Activated CD4-positive, alpha-beta T cell treated with anti-CD3 and anti-CD28 coated beads, Interleukin-2, amount 50 U/mL, for 4 hours (primary cell): ENCODE measurements around the gene ATF2.

Source experiments
- DNase-seq, 2 experiments: peaks; one replicate each; pipeline ENCODE4 v3.0.0-alpha.2; 2020

Gene ATF2

GRCh38 chr2:175167792-175168563 is at the start of gene ATF2:
ATF2 (minus strand) TSS chr2:175168203; CDS start chr2:175136443, 31,760 bp downstream.
- DNase-seq = peak; percentile 97 to 98

- no peak for DNase-seq
Observed at GRCh38 chr2:175207741-175208438, 39.9 kb upstream of the ATF2 start.

- no peak for DNase-seq
Observed at GRCh38 chr2:175206866-175207265, 38.9 kb upstream of the ATF2 start.

GRCh38 chr2:175205523-175205922 is 37.5 kb upstream of the ATF2 start:
- DNase-seq = no peak

- DNase-seq = peak; percentile 15 to 26
Observed at GRCh38 chr2:175203621-175204496, 35.9 kb upstream of the ATF2 start.

- DNase-seq = no peak
Observed at GRCh38 chr2:175195012-175195411, 27.0 kb upstream of the ATF2 start.

GRCh38 chr2:175188761-175189160 is 20.8 kb upstream of the ATF2 start:
- no peak for DNase-seq

GRCh38 chr2:175187378-175187777 is 19.4 kb upstream of the ATF2 start:
- peak in 1 of 2 experiments; percentile 1 for DNase-seq

GRCh38 chr2:175183674-175184073 is 15.7 kb upstream of the ATF2 start:
- no peak for DNase-seq

- DNase-seq = no peak
Observed at GRCh38 chr2:175181877-175182308, 13.9 kb upstream of the ATF2 start.

GRCh38 chr2:175181104-175181876 is 13.3 kb upstream of the ATF2 start, which contains the start of gene ATP5MC3:
ATP5MC3 (minus strand) TSS chr2:175181710; CDS start chr2:175181393, 317 bp downstream.
- DNase-seq = peak; percentile 88 to 90

- peak; percentile 48 to 56 for DNase-seq
Observed at GRCh38 chr2:175180701-175181103, 12.7 kb upstream of the ATF2 start.

- no peak for DNase-seq
Observed at GRCh38 chr2:175176624-175177023, 8.6 kb upstream of the ATF2 start.

- DNase-seq = no peak
Observed at GRCh38 chr2:175175896-175176295, 7.9 kb upstream of the ATF2 start.

- no peak for DNase-seq
Observed at GRCh38 chr2:175175320-175175719, 7.3 kb upstream of the ATF2 start.

GRCh38 chr2:175170659-175171304 is 2.8 kb upstream of the ATF2 start:
- no peak for DNase-seq

GRCh38 chr2:175169191-175169590 is 1.2 kb upstream of the ATF2 start:
- no peak for DNase-seq

GRCh38 chr2:175168564-175168945 is 552 bp upstream of the ATF2 start:
- no peak for DNase-seq

GRCh38 chr2:175167076-175167791 is 769 bp downstream of the ATF2 start:
- DNase-seq = peak in 1 of 2 experiments; percentile 6

GRCh38 chr2:175166216-175166824 is 1.7 kb downstream of the ATF2 start:
- DNase-seq = no peak

- DNase-seq = no peak
Observed at GRCh38 chr2:175164235-175164634, 3.8 kb downstream of the ATF2 start.
